Measurements from ENCODE around the gene NEK5.
"Not testable (repeated sequence)": the region's sequence is repeated elsewhere in the genome, so short reads cannot be mapped to it uniquely, and the experiment has no call there.

NEK5 gene

GRCh38 chr13:52061587-52061986, 67.3 kb downstream of the NEK5 start:
- DNase-seq (ENCODE audit: low read depth) = peak; percentile 54

GRCh38 chr13:52061064-52061463, 67.8 kb downstream of the NEK5 start:
- not testable (repeated sequence) for DNase-seq (ENCODE audit: low read depth)

GRCh38 chr13:52053460-52053859, 75.4 kb downstream of the NEK5 start:
- DNase-seq (ENCODE audit: low read depth) = peak; percentile 25

- no peak for DNase-seq (ENCODE audit: low read depth)
Measured at GRCh38 chr13:52051400-52051799, 77.5 kb downstream of the NEK5 start.

- no peak for DNase-seq (ENCODE audit: low read depth)
Measured at GRCh38 chr13:52048516-52048915, 80.4 kb downstream of the NEK5 start.

- no peak for DNase-seq (ENCODE audit: low read depth)
Measured at GRCh38 chr13:52047463-52047862, 81.4 kb downstream of the NEK5 start.

GRCh38 chr13:52043675-52044074, 85.2 kb downstream of the NEK5 start:
- no peak for DNase-seq (ENCODE audit: low read depth)

GRCh38 chr13:52036037-52036436, 92.8 kb downstream of the NEK5 start:
- no peak for DNase-seq (ENCODE audit: low read depth)

GRCh38 chr13:52034616-52035226, 94.2 kb downstream of the NEK5 start:
- no peak for DNase-seq (ENCODE audit: low read depth)

GRCh38 chr13:52033039-52033438, 95.8 kb downstream of the NEK5 start:
- DNase-seq (ENCODE audit: low read depth) = no peak

GRCh38 chr13:52030401-52030800, 98.5 kb downstream of the NEK5 start:
- not testable (repeated sequence) for DNase-seq (ENCODE audit: low read depth)

GRCh38 chr13:52029569-52029968, 99.3 kb downstream of the NEK5 start:
- DNase-seq (ENCODE audit: low read depth) = no peak

- DNase-seq (ENCODE audit: low read depth) = no peak
Measured at GRCh38 chr13:52027832-52028231, 101.0 kb downstream of the NEK5 start.

GRCh38 chr13:52026246-52026626, 102.6 kb downstream of the NEK5 start:
- DNase-seq (ENCODE audit: low read depth) = no peak

- no peak for DNase-seq (ENCODE audit: low read depth)
Measured at GRCh38 chr13:52025475-52026245, 103.2 kb downstream of the NEK5 start.

GRCh38 chr13:52024481-52024880, 104.4 kb downstream of the NEK5 start, which contains the start of gene UTP14C:
Gene UTP14C, plus strand, starts transcription at chr13:52024691. Its CDS starts 4,114 bp downstream, at chr13:52028805.
- no peak for DNase-seq (ENCODE audit: low read depth)

- DNase-seq (ENCODE audit: low read depth) = no peak
Measured at GRCh38 chr13:52022356-52022755, 106.5 kb downstream of the NEK5 start.

- no peak for DNase-seq (ENCODE audit: low read depth)
Measured at GRCh38 chr13:52020191-52020590, 108.7 kb downstream of the NEK5 start.

- no peak for DNase-seq (ENCODE audit: low read depth)
Measured at GRCh38 chr13:52016296-52016695, 112.6 kb downstream of the NEK5 start.

- DNase-seq (ENCODE audit: low read depth) = no peak
Measured at GRCh38 chr13:52012512-52012836, 116.4 kb downstream of the NEK5 start.

- DNase-seq (ENCODE audit: low read depth) = peak; percentile 82
Measured at GRCh38 chr13:52011632-52012511, 117.0 kb downstream of the NEK5 start, which contains the start of gene ALG11. Gene ALG11, plus strand, starts transcription at chr13:52012398. Its CDS starts 21 bp downstream, at chr13:52012419.

GRCh38 chr13:52010890-52011631, 117.8 kb downstream of the NEK5 start, which contains the start of gene ATP7B:
Gene ATP7B, minus strand, starts transcription at chr13:52011450. Its CDS starts 113 bp downstream, at chr13:52011337.
- DNase-seq (ENCODE audit: low read depth) = peak; percentile 3

Data from GM04503 (cell line).